ENCODE measurements around the gene ANKS3. TPM values are rescaled to one million over a fixed set of nuclear protein-coding genes. Genes with fewer than 3 reads are reported as not detected.

The ANKS3 gene
- total RNA-seq, 1 donor from 2014 or later = 43.5 TPM

DNA sequence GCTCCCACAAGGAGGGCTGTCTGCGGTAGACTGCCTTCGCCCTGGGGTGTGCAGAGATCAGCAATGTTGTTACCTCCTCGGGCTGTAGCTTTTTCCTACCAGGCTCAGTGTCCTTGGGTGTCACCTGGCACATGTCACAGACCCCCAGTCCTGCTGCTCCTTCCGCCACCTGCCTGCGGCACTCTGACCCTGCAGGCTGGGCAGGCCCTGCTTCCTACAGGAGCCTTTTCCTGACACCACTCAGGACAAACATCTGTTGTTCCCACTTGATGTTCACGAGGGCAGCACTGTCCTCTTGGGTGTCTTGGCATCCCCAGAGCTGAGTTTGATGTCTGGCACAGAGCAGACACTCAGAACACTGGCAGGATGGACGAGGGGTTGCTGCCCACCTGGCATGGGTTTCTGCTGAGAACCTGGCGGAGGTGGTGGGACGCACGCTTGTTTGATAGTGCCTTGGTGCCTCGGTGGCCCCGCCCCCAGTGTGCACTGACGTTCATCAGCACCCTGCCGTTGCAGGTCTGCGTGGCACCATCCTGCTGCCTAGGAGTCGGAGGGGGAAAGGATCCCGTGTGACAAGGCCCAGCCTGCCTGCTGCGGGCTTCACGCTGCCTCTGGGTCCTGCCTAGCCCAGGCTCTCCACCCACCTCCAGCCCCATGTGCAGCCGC, 67.4 kb downstream of the ANKS3 start:
- TF ChIP-seq, protein P1, sequence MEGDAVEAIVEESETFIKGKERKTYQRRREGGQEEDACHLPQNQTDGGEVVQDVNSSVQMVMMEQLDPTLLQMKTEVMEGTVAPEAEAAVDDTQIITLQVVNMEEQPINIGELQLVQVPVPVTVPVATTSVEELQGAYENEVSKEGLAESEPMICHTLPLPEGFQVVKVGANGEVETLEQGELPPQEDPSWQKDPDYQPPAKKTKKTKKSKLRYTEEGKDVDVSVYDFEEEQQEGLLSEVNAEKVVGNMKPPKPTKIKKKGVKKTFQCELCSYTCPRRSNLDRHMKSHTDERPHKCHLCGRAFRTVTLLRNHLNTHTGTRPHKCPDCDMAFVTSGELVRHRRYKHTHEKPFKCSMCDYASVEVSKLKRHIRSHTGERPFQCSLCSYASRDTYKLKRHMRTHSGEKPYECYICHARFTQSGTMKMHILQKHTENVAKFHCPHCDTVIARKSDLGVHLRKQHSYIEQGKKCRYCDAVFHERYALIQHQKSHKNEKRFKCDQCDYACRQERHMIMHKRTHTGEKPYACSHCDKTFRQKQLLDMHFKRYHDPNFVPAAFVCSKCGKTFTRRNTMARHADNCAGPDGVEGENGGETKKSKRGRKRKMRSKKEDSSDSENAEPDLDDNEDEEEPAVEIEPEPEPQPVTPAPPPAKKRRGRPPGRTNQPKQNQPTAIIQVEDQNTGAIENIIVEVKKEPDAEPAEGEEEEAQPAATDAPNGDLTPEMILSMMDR (IDR thresholded peaks at IDR 0.05; ENCODE audit: partially characterized antibody, unreplicated experiment) = no peak
- Mint-ChIP-seq H3K9me3 (ENCODE audit: unreplicated experiment) (no peaks in the 10 kb centered on the region), H3K27me3 (ENCODE audit: unreplicated experiment) (peaks cover 3% of the 10 kb centered on the region), H3K4me3 (ENCODE audit: unreplicated experiment) (no peak overlapping the region), H3K4me1 (ENCODE audit: low read depth, unreplicated experiment) (peaks cover 16% of the 10 kb centered on the region), H3K27ac (ENCODE audit: unreplicated experiment) (no peak overlapping the region), H3K36me3 (ENCODE audit: unreplicated experiment) (no peaks in the 10 kb centered on the region)
- no peak for DNase-seq

DNA sequence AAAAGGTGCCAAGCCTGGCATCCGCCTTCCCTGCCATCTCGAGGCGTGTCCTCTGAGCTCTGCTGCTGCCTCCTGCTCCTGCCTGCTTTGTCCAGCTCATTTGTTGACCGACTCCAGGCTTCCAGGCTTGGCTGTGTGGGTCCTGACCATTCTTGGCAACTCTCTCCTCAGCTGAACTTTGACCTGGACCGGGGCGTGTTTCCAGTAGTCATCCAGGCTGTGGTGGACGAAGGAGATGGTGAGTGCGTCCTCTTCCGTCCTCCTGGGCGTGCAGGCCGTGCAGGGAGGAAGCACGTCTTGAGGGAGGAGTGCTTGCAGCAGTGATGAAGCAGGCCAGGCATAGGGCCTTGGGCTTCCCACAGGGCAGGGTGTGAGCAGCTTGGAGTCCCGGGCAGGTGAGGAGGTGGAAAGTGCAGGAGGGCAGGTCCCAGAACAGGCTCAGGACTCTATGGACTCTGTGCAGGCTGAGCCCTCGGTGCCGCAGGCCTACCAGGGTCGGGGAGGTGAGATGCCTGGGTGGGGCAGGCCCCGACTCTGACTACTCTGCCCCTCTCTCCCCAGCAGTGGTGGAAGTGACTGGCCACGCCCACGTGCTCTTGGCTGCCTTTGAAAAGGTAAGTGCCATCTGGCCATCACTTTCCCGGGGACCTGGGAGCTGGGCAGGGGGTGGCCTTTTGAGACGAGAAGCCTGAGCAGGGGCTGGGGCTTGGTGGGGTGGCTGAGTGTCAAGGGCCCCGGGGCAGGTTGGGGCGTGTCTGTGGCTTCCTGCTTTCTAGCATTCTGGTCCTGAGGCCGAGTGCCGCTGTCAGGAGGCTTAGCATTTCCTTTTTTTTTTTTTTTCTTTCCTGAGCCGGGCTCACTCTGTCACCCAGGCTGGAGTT, 69.3 kb downstream of the ANKS3 start:
- TF ChIP-seq, protein P1 (IDR thresholded peaks at IDR 0.05; ENCODE audit: partially characterized antibody, unreplicated experiment) = no peak
- Mint-ChIP-seq H3K36me3 (ENCODE audit: unreplicated experiment) (no peaks in the 10 kb centered on the region), H3K4me3 (ENCODE audit: unreplicated experiment) (peak overlapping the region; percentile 25), H3K9me3 (ENCODE audit: unreplicated experiment) (no peaks in the 10 kb centered on the region), H3K27ac (ENCODE audit: unreplicated experiment) (peak overlapping the region; percentile 75), H3K4me1 (ENCODE audit: low read depth, unreplicated experiment) (peaks cover 16% of the 10 kb centered on the region), H3K27me3 (ENCODE audit: unreplicated experiment) (peaks cover 3% of the 10 kb centered on the region)
- no peak for DNase-seq

DNA sequence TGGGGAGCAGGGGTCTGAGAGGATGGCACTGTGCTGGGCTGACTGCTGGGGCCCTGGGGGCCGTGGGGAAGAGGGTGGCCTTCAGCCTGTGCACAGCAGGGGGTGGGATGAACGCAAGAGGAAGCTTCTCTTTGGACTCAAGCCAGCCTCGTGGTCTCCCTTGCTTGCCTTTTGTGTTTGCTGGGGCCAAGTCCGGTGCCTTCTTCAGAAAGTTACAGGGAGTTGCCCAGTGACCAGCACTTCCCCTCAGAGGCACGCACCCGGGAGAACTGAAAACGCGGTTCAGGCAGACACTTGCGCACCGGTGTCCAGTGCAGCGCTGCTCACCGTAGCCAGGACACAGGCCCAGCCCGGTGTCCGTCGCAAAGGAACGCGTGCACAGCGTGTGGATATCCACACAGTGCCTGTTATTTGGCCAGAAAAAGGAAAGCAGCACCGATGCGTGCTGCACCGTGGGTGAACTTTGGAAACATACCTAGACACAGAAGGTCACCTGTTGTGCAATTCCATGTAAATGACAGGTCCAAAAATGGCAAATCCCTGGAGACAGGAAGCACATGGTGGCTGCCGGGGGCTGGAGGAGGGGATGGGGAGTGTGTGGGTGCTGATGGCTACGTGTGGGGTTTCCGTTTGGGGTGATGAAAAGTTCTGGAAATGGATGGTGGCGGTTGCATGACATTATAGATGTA, 70.2 kb downstream of the ANKS3 start:
- no peak for DNase-seq
- Mint-ChIP-seq H3K9me3 (ENCODE audit: unreplicated experiment) (no peaks in the 10 kb centered on the region), H3K4me3 (ENCODE audit: unreplicated experiment) (no peak overlapping the region), H3K27me3 (ENCODE audit: unreplicated experiment) (peaks cover 3% of the 10 kb centered on the region), H3K4me1 (ENCODE audit: low read depth, unreplicated experiment) (peaks cover 16% of the 10 kb centered on the region), H3K27ac (ENCODE audit: unreplicated experiment) (peak overlapping the region; percentile 75), H3K36me3 (ENCODE audit: unreplicated experiment) (no peaks in the 10 kb centered on the region)
- TF ChIP-seq, protein P1 (IDR thresholded peaks at IDR 0.05; ENCODE audit: partially characterized antibody, unreplicated experiment) = no peak

DNA sequence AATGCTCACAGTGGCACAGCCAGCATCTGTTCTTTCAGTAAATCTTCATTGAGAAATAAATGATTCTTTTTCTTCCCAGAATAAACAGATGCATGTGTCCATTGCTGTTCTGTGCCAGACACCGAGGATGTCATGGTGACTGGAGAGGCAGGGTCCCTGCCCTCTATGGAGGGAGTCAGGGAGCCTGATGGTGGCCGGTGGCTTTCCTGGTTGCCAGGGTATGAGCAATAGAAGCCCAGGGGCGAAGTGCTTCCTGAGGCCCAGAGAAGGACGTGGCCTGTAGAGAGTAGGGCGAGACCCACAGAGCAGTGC, 70.7 kb downstream of the ANKS3 start:
- Mint-ChIP-seq H3K36me3 (ENCODE audit: unreplicated experiment) (no peaks in the 10 kb centered on the region), H3K27me3 (ENCODE audit: unreplicated experiment) (peaks cover 3% of the 10 kb centered on the region), H3K4me1 (ENCODE audit: low read depth, unreplicated experiment) (peaks cover 16% of the 10 kb centered on the region), H3K27ac (ENCODE audit: unreplicated experiment) (no peak overlapping the region), H3K4me3 (ENCODE audit: unreplicated experiment) (no peak overlapping the region), H3K9me3 (ENCODE audit: unreplicated experiment) (no peaks in the 10 kb centered on the region)
- no peak for DNase-seq
- TF ChIP-seq, protein P1 (IDR thresholded peaks at IDR 0.05; ENCODE audit: partially characterized antibody, unreplicated experiment) = no peak
